NCI-H1092 (cell line): ENCODE data around the gene AKAP9.
"Not testable (repeated sequence)": the region's sequence is repeated elsewhere in the genome, so short reads cannot be mapped to it uniquely, and the experiment has no call there.

Experiments
- DNase-seq: peaks from one replicate; lab custom pipeline; 2025; lab: John Stamatoyannopoulos, UW

Gene AKAP9

GRCh38 chr7:92013611-92014010 lies 72.9 kb downstream of the AKAP9 start:
- no peak for DNase-seq

DNA sequence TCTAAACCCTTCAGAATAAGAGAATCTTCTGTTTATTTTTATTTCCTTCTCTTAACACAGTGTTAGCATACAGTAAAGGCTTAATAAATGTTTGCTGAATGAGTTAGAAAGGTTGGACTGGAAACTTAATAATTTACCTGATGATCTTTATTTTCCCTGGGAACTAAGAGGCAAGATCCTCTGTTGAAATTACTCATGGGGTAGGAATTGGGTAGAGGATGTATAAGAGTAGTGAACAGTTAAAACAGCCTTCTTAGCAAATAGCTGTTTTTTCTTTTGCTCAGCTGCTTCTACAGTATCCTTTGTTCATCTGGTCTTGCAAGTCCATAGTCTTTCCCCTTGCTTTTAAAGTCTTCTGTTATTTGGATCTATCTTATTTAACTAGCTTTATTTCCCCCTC lies 80.0 kb downstream of the AKAP9 start:
- DNase-seq: no peak

DNA sequence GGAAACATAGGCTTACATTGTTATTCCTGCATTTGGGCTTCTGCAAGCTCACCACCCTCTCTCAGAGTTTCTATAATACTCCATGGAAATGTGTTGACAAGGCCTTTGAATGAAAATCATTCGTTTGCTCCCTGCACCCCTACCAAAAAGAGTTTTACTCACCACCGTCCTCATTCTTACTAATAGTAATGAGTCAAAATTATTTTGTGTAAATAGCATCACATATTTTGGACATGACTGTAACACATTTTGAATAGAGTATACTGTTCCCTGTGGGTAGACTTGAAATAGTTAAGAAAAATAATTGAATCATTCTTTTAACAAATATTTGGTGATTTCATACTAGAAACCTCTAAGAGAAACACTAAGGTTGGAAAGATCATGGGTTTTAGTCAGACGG lies 84.6 kb downstream of the AKAP9 start:
- DNase-seq: no peak

DNA sequence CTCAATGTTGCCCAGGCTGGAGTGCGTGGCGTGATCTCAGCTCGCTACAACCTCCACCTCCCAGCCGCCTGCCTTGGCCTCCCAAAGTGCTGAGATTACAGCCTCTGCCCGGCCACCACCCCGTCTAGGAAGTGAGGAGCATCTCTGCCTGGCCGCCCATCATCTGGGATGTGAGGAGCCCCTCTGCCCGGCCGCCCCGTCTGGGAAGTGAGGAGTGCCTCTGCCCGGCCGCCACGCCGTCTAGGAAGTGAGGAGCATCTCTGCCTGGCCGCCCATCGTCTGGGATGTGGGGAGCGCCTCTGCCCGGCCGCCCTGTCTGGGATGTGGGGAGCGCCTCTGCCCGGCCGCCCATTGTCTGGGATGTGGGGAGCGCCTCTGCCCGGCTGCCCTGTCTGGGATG lies 86.0 kb downstream of the AKAP9 start:
- DNase-seq: not testable (repeated sequence)

DNA sequence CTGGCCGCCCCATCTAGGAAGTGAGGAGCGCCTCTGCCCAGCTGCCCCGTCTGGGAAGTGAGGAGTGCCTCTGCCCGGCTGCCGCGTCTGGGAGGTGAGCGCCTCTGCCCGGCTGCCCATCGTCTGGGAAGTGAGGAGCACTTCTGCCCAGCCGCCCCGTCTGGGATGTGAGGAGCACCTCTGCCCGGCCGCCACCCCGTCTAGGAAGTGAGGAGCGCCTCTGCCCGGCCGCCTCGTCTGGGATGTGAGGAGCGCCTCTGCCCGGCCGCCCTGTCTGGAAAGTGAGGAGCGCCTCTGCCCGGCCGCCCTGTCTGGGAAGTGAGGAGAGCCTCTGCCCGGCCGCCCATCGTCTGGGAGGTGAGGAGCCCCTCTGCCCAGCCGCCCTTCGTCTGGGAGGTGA lies 86.5 kb downstream of the AKAP9 start:
- not testable (repeated sequence) for DNase-seq

DNA sequence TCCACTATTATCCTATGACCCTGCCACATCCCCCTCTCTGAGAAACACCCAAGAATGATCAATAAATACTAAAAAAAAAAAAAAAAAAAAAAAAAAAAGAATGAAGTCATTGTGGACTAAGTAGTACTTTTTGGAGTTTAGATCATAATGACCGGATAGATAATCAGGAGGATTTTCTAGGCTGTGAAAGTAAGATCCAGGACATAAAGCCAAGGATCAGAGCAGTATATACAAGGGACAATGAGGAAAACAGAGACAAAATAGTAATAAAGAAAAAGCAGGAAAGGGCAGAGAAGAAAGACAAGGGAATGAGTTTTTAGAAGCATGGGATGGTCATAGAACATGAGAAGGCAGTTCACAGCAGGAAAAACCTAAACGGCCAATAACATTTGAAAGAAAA lies 87.6 kb downstream of the AKAP9 start:
- no peak for DNase-seq

DNA sequence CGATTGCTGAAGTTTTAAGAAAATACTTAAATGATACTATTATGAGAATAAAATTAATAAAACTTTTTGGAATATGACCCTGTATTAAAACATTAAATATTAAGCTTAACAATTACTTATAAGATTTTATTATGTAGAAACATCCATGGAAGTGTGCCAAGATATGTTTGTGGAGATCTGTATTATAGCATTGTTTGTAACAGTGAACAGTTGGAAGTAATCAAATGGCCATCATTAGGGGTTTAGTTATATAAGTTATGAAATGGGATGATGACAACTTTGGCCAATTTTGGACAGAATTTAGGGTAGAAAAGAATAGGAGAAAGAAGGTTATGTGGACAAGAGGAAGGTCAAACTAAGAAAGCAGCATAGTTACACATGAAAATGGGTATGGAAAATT lies 88.0 kb downstream of the AKAP9 start:
- no peak for DNase-seq

DNA sequence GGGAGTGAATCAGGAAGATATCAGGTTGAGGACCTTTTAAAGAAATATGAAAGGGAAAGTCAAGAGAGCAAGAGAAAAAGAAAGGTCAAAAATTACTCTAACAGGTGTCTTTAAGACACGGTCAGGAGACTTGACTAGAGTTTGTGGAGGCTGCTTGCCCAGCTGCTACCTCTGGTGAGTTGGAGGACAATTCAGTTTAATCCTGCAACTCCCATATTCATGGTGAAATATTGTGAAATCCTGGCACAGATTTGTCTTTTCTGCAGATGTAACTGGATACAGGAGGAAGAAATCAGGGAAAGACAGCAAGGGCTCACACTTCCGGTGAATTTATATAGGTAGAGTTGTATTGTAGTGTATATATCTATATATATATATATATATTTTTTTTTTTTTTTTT lies 93.5 kb downstream of the AKAP9 start:
- no peak for DNase-seq

GRCh38 chr7:92035576-92035975 lies 94.9 kb downstream of the AKAP9 start:
- DNase-seq: no peak

DNA sequence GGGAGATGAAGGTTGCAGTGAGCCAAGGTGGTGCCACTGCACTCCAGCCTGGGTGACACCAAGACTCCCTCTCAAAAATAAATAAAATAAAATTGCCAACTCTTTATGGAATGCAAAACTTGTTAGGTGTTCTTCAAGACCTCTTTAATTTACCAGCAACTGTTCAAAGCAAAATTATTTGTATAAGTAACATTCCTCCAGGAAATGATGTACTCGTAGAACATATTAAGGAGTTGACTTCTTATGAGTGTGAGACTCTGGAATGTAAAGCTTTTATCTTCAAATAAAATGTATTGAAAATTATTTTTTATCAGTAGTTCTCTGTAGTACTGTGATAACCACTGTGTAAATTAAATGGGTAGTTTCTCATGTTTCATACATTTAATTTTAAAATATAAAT lies 99.2 kb downstream of the AKAP9 start:
- no peak for DNase-seq

- no peak for DNase-seq
Measured at GRCh38 chr7:92042056-92042737, 101.5 kb downstream of the AKAP9 start.

- DNase-seq: no peak
Measured at GRCh38 chr7:92043098-92043497, 102.4 kb downstream of the AKAP9 start.

DNA sequence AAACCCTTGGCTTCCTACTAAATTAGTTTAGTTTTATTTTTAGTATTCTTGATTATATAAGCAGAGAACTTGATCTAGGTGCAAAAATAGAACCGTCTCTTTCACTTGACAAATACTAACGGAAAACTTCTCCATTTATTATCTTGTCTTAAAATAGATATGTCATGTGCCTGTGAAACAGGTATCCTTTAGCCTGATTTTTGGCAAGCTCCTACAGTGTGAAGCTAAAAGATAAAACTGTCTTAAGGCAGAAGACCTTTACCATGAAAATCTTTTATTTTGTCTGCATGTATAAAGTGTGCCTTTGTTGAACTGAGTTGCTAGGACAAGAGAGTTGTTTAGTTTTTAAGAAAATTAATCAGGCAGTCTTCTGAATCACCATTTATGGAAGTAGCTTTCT lies 103.0 kb downstream of the AKAP9 start:
- DNase-seq: no peak

DNA sequence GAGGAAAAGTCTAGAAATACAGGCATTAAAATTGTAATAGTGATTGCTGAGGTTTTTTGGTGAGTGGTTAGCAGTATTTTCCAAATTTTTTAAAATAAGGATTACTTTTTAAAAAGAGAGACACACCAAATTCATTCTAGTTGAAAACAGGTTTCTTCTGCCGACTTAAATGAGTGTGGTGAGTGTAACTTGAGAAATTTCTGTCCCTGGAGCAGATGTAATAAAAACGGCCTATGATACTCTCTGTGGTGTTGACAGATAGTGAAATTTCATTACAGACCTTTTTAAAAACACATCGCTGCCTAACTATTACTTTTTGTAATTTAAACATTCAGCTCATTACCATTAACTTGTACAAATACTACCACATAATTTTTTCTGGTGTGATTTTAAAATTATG lies 103.5 kb downstream of the AKAP9 start:
- no peak for DNase-seq

GRCh38 chr7:92044940-92045339 lies 104.3 kb downstream of the AKAP9 start:
- DNase-seq: no peak

DNA sequence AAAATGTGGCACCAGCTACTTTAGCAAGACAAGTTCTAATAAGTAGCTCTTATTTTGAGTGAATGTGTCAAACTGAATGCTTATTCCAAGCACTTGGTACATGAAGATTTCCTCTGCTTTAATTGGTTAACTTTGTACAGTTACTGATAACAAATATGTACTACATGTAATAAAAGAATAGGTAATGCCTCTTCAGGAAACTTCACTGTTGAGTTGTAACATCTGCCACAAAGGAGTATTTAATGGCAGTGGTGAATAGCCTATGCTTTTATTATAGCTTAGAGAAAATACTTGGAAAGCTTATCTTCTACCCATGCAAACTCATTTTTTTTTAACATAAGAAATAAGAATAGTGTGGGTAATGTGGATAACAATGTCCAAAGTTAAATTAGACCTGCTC lies 111.0 kb downstream of the AKAP9 start:
- DNase-seq: no peak

DNA sequence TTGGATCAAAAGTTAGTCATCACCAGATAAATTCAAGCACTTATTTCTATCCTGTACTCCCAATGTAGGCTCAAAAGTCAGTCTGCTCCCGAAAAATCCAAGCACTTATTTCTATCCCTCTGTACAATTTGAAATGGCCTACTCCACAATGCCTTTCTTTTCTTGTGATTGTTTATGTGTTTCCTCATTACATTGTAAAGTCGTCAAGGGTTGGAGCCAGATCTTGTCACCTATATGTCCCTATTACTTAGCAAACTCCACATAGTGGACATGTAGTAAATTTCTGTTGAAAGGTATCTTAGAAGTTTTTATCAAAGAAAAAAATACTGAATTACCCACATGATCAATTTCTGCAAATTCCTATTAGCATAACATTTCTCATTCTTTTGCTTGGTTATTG lies 111.5 kb downstream of the AKAP9 start:
- DNase-seq: no peak

DNA sequence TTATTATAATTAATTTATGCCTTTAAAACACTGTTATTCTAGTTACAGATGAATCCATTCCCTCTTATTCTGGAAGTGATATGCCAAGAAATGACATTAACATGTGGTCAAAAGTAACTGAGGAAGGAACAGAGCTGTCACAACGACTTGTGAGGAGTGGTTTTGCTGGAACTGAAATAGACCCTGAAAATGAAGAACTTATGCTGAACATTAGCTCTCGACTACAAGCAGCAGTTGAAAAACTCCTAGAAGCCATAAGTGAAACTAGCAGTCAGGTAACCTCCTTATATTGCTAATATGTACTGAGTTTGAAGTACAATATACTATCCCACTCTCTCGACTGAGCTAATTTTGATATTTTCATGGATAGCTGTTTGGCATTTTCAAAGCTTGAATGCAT lies 112.0 kb downstream of the AKAP9 start:
- DNase-seq: no peak

DNA sequence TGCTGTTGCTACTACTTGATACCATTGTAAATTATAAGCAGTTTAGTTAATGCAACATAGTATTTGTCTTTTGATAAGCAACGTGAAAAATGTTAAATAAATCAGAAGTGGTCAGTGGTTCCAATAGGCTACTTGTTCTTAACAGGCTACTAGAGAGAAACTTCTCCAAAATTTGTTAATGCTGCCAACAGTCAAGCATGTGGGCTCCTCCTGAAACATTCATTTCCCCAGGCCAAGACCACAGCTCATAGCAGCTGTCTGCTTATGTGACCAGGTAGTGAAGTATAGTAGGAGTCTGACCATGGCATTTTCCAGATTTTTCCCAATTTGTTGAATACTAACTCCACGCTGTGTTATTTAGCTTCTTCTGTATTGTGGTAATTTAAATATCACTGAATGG lies 112.7 kb downstream of the AKAP9 start:
- no peak for DNase-seq

- no peak for DNase-seq
Measured at GRCh38 chr7:92056286-92056685, 115.6 kb downstream of the AKAP9 start.

DNA sequence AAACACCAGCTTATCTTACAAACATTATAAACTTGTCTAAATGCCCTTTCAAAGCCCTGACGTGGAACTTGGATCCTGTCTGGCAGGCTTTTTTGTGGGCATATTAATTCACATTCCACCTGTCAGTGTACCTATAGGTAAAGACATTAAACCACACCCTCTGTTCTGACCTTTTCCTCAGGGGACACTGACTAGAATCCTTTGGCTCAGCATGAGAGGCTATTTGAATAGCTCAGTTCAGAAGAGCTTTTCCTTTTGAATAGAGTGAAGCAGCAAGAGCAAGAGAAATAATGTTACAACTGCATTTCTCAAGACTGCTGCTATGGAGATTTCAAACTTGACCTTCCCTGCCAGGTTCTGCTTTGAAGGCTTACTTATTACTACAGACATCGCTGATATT lies 116.7 kb downstream of the AKAP9 start:
- no peak for DNase-seq

GRCh38 chr7:92058040-92058439 lies 117.4 kb downstream of the AKAP9 start:
- DNase-seq: no peak

DNA sequence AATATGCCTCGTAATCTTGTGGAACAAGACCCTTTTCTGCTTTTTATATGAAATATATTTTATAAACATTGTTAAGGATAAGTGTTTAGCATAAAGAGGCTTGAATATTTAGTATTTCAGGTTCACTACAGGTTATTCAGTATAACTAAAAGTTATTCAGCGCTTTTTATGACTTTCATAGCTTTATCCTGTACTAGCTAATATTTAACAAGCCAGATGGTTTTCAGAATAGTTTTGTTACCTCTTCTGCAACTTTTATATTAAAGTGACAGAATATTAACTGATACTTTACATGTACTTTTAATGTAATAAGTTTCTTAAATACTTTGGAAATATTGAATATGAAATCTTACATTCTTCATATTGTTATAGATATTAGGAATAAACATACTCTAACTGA lies 118.2 kb downstream of the AKAP9 start:
- DNase-seq: no peak

GRCh38 chr7:92061154-92061553 lies 120.5 kb downstream of the AKAP9 start:
- DNase-seq: no peak
